Loucy (cell line): ENCODE results near the gene COL12A1.

Experiments used
- CTCF ChIP-seq: fragments of 200-600 bp; sonication (generic); conservative IDR thresholded peaks from 2 replicates; pipeline ENCODE4 v1.5.1; 2014; ENCODE audit warnings: mild to moderate bottlenecking, antibody characterized with exemption, low read length
- EZH2phosphoT487 ChIP-seq: fragments of 200-600 bp; IDR thresholded peaks from 2 replicates; pipeline ENCODE4 v1.6.1; 2018; ENCODE audit warnings: antibody characterized with exemption, mild to moderate bottlenecking, moderate library complexity, borderline replicate concordance

GRCh38 chr6:75188221-75188925 lies 17.5 kb downstream of the COL12A1 start:
- TF ChIP-seq CTCF: no peak
- no peak for TF ChIP-seq EZH2phosphoT487
